Measurements from ENCODE around the gene ATP1A1.

The ATP1A1 gene

GRCh38 chr1:116372651-116373430, at the start of gene ATP1A1:
TSS of gene ATP1A1 (plus strand) at chr1:116373244. CDS start at chr1:116373512, 268 bp downstream.
- peak; percentile 98 for DNase-seq

GRCh38 chr1:116323491-116323890, 49.6 kb upstream of the ATP1A1 start:
- DNase-seq, result no peak

- DNase-seq, result no peak
Observed at GRCh38 chr1:116324411-116324810, 48.6 kb upstream of the ATP1A1 start.

- no peak for DNase-seq
Observed at GRCh38 chr1:116325104-116325503, 47.9 kb upstream of the ATP1A1 start.

GRCh38 chr1:116325922-116326321, 47.1 kb upstream of the ATP1A1 start:
- DNase-seq, result peak; percentile 11

- DNase-seq, result no peak
Observed at GRCh38 chr1:116326486-116326885, 46.6 kb upstream of the ATP1A1 start.

- DNase-seq, result no peak
Observed at GRCh38 chr1:116328671-116329070, 44.4 kb upstream of the ATP1A1 start.

- DNase-seq, result no peak
Observed at GRCh38 chr1:116329524-116330341, 43.3 kb upstream of the ATP1A1 start.

GRCh38 chr1:116330342-116330652, 42.7 kb upstream of the ATP1A1 start:
- DNase-seq, result no peak

GRCh38 chr1:116330846-116331245, 42.2 kb upstream of the ATP1A1 start:
- no peak for DNase-seq

- no peak for DNase-seq
Observed at GRCh38 chr1:116331523-116331922, 41.5 kb upstream of the ATP1A1 start.

GRCh38 chr1:116332451-116332850, 40.6 kb upstream of the ATP1A1 start:
- no peak for DNase-seq

GRCh38 chr1:116333171-116334014, 39.7 kb upstream of the ATP1A1 start:
- no peak for DNase-seq

GRCh38 chr1:116334015-116334547, 39.0 kb upstream of the ATP1A1 start:
- no peak for DNase-seq

GRCh38 chr1:116334868-116335635, 38.0 kb upstream of the ATP1A1 start:
- DNase-seq, result no peak

GRCh38 chr1:116335850-116336624, 37.0 kb upstream of the ATP1A1 start:
- no peak for DNase-seq

GRCh38 chr1:116337398-116337797, 35.6 kb upstream of the ATP1A1 start:
- DNase-seq, result no peak

- DNase-seq, result no peak
Observed at GRCh38 chr1:116338400-116338799, 34.6 kb upstream of the ATP1A1 start.

- DNase-seq, result no peak
Observed at GRCh38 chr1:116340506-116341231, 32.4 kb upstream of the ATP1A1 start.

- DNase-seq, result peak; percentile 8
Observed at GRCh38 chr1:116343019-116343418, 30.0 kb upstream of the ATP1A1 start.

- DNase-seq, result no peak
Observed at GRCh38 chr1:116345011-116345410, 28.0 kb upstream of the ATP1A1 start.

All from activated CD4-positive, alpha-beta T cell treated with anti-CD3 and anti-CD28 coated beads, Interleukin-2, Interleukin-6, amounts not matched to agents 100 ng/mL and 50 ng/mL, durations not matched to agents 16 hours and 8 hours (primary cell).